Mucosa of rectum (tissue), 2 donors: ENCODE results near the gene DNAL1.

Experiments used
- H3K27ac ChIP-seq, 2 donors: one replicate each; pipeline ENCODE4 v1.7.0; 2013; ENCODE audit warnings: inconsistent platforms in 2 of 2, low read depth in 2 of 2, low read length in 2 of 2
- H3K27me3 ChIP-seq, 2 donors: one replicate each; pipeline ENCODE4 v1.7.0; 2013; ENCODE audit warnings: low read length in 2 of 2; ENCODE audit not compliant: control insufficient read depth in 2 of 2, insufficient read depth in 2 of 2
- H3K36me3 ChIP-seq, 2 donors: one replicate each; pipeline ENCODE4 v1.7.0; 2013; ENCODE audit warnings: low read length in 2 of 2; ENCODE audit not compliant: control insufficient read depth in 2 of 2, insufficient read depth in 2 of 2
- H3K4me1 ChIP-seq, 2 donors: one replicate each; pipeline ENCODE4 v1.7.0; 2013; ENCODE audit warnings: low read length in 2 of 2, mild to moderate bottlenecking in 1 of 2; ENCODE audit not compliant: control insufficient read depth in 2 of 2, insufficient read depth in 2 of 2
- H3K4me3 ChIP-seq, 2 donors: one replicate each; pipeline ENCODE4 v1.7.0; 2013; ENCODE audit warnings: low read length in 2 of 2
- H3K9ac ChIP-seq, 2 donors: one replicate each; pipeline ENCODE4 v1.7.0; 2013; ENCODE audit warnings: low read length in 2 of 2, low read depth in 1 of 2, mild to moderate bottlenecking in 1 of 2
- H3K9me3 ChIP-seq, 2 donors: one replicate each; pipeline ENCODE4 v1.7.0; 2013; ENCODE audit warnings: low read length in 2 of 2; ENCODE audit not compliant: control insufficient read depth in 2 of 2
- donor health status: healthy.
- donor health status: Normal muscosa, but diverticular disease.

The DNAL1 gene

GRCh38 chr14:73644531-73645247, at the start of gene DNAL1:
DNAL1 (plus strand) TSS chr14:73644986; CDS start chr14:73645040, 54 bp downstream.
- Histone ChIP-seq H3K4me3 (peak within 1 kb of the TSS; percentile 88 to 99), H3K9ac (peak within 1 kb of the TSS; percentile 82 to 85), H3K9me3 (no peaks in the 10 kb centered on the region), H3K27ac (peak within 1 kb of the TSS; percentile 75 to 77), H3K27me3 (no peaks in the 10 kb centered on the region), H3K4me1 (peaks cover 12 to 18% of the 10 kb centered on the region in 2 donors), H3K36me3 (no peaks in the 10 kb centered on the region)

- H3K9ac ChIP-seq, result no peak overlapping the region
- no peaks in the 10 kb centered on the region for H3K9me3 ChIP-seq
- H3K27me3 ChIP-seq, result no peaks in the 10 kb centered on the region
- no peak overlapping the region for H3K27ac ChIP-seq
- no peaks in the 10 kb centered on the region for H3K36me3 ChIP-seq
- peaks cover 0 to 2% of the 10 kb centered on the region in 2 donors for H3K4me1 ChIP-seq
- H3K4me3 ChIP-seq, result no peak overlapping the region
Observed at GRCh38 chr14:73599499-73599898, 45.3 kb upstream of the DNAL1 start.

DNA sequence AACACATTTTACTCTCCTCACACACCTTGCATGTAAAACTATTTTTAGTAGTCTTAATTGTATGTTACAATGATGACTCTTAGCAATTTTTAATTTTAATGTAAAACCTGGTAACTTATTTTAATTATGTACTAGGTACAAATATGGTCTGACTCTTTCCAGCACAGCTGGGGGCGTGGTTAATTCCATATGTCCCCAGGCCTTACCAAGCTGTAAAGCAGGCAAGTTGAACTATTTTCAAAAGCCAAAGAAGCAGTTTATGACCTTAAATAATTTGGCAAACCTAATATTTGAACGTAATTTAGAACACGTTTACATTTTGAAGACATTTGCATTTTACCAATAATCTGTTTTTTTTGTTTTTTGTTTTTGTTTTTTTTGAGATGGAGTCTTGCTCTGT, 41.8 kb upstream of the DNAL1 start:
- Histone ChIP-seq H3K36me3 (no peaks in the 10 kb centered on the region), H3K4me3 (no peak overlapping the region), H3K4me1 (peaks cover 0 to 2% of the 10 kb centered on the region in 2 donors), H3K9ac (no peak overlapping the region), H3K9me3 (no peaks in the 10 kb centered on the region), H3K27me3 (no peaks in the 10 kb centered on the region), H3K27ac (no peak overlapping the region)

DNA sequence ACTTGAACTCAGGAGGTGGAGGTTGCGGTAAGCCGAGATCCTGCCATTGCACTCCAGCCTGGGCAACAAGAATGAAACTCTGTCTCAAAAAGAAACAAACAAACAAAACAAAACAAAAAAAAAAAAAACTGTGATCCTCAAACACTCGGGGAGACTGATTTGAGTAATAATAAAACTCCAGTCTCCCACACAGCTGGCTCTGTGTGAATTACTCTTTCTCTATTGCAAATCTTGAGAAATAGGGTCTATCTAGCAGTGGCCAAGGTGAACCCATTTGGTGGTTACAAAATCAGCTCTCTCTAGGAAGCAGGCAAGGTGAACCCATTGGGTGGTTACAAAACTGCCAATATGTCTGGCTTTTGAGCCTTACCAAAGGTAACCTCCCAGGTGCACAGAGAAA, 38.5 kb upstream of the DNAL1 start:
- no peak overlapping the region for H3K4me3 ChIP-seq
- no peak overlapping the region for H3K27ac ChIP-seq
- H3K9me3 ChIP-seq, result no peaks in the 10 kb centered on the region
- H3K9ac ChIP-seq, result no peak overlapping the region
- no peaks in the 10 kb centered on the region for H3K36me3 ChIP-seq
- H3K27me3 ChIP-seq, result no peaks in the 10 kb centered on the region
- no peaks in the 10 kb centered on the region for H3K4me1 ChIP-seq

- Histone ChIP-seq H3K4me3 (no peak overlapping the region), H3K27me3 (no peaks in the 10 kb centered on the region), H3K9me3 (no peaks in the 10 kb centered on the region), H3K9ac (no peak overlapping the region), H3K36me3 (no peaks in the 10 kb centered on the region), H3K4me1 (no peaks in the 10 kb centered on the region), H3K27ac (no peak overlapping the region)
Observed at GRCh38 chr14:73607241-73607640, 37.5 kb upstream of the DNAL1 start.

GRCh38 chr14:73610687-73611086, 34.1 kb upstream of the DNAL1 start:
- Histone ChIP-seq H3K4me1 (peaks cover 0 to 4% of the 10 kb centered on the region in 2 donors), H3K4me3 (no peak overlapping the region), H3K9ac (no peak overlapping the region), H3K27me3 (no peaks in the 10 kb centered on the region), H3K27ac (no peak overlapping the region), H3K36me3 (no peaks in the 10 kb centered on the region), H3K9me3 (no peaks in the 10 kb centered on the region)

DNA sequence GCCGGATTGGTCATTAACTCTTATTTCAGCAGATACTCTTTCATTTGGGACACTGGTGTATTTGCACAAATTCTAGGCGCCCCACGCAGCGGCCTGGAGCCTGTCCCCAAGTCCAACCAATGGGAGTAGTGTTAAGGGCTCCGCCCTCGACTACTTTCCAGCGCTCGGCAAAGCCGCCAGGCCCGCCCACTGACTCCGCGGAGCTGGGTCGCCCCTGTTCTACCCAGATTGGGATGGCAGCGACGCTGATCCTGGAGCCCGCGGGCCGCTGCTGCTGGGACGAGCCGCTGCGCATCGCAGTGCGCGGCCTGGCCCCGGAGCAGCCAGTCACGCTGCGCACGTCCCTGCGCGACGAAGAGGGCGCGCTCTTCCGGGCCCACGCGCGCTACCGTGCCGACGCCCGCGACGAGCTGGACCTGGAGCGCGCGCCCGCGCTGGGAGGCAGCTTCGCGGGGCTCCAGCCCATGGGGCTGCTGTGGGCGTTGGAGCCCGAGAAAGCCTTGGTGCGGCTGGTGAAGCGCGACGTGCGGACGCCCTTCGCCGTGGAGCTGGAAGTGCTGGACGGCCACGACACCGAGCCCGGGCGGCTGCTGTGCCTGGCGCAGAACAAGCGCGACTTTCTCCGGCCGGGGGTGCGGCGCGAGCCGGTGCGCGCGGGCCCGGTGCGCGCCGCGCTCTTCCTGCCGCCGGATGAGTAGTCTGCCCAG, 32.3 kb upstream of the DNAL1 start, which contains the start of gene ACOT6:
Gene ACOT6 (plus strand): TSS at position 179 of the 707 bp plus-strand sequence. CDS start 55 bp downstream, at position 234.
- Histone ChIP-seq H3K9ac (peak within 1 kb of the TSS; percentile 56 to 66), H3K27ac (peak within 1 kb of the TSS; percentile 67 to 74), H3K27me3 (no peaks in the 10 kb centered on the region), H3K4me1 (peaks cover 0 to 4% of the 10 kb centered on the region in 2 donors), H3K9me3 (no peaks in the 10 kb centered on the region), H3K36me3 (no peaks in the 10 kb centered on the region), H3K4me3 (peak within 1 kb of the TSS; percentile 67 to 83)

GRCh38 chr14:73613046-73613383, 31.8 kb upstream of the DNAL1 start:
- Histone ChIP-seq H3K4me3 (peak overlapping the region; percentile 67 to 83), H3K9me3 (no peaks in the 10 kb centered on the region), H3K9ac (peak overlapping the region; percentile 56 to 66), H3K36me3 (no peaks in the 10 kb centered on the region), H3K27ac (peak overlapping the region in 1 of 2 donors; percentile 74), H3K4me1 (peaks cover 0 to 4% of the 10 kb centered on the region in 2 donors), H3K27me3 (no peaks in the 10 kb centered on the region)

- peaks cover 0 to 4% of the 10 kb centered on the region in 2 donors for H3K4me1 ChIP-seq
- no peaks in the 10 kb centered on the region for H3K36me3 ChIP-seq
- H3K9me3 ChIP-seq, result no peaks in the 10 kb centered on the region
- no peaks in the 10 kb centered on the region for H3K27me3 ChIP-seq
- no peak overlapping the region for H3K27ac ChIP-seq
- H3K9ac ChIP-seq, result no peak overlapping the region
- H3K4me3 ChIP-seq, result peak overlapping the region in 1 of 2 donors; percentile 83
Observed at GRCh38 chr14:73613419-73613963, 31.3 kb upstream of the DNAL1 start.

GRCh38 chr14:73616831-73617230, 28.0 kb upstream of the DNAL1 start:
- no peak overlapping the region for H3K4me3 ChIP-seq
- H3K27ac ChIP-seq, result no peak overlapping the region
- no peaks in the 10 kb centered on the region for H3K27me3 ChIP-seq
- no peak overlapping the region for H3K9ac ChIP-seq
- no peaks in the 10 kb centered on the region for H3K9me3 ChIP-seq
- H3K4me1 ChIP-seq, result peaks cover 0 to 4% of the 10 kb centered on the region in 2 donors
- H3K36me3 ChIP-seq, result no peaks in the 10 kb centered on the region
